Fibroblast of villous mesenchyme (primary cell): ENCODE measurements around the gene ARHGAP30. TPM values are rescaled to one million over a fixed set of nuclear protein-coding genes. Genes with fewer than 3 reads are reported as not detected.
"Not testable (repeated sequence)": the region's sequence is repeated elsewhere in the genome, so short reads cannot be mapped to it uniquely, and the experiment has no call there.

Source experiments
- DNase-seq: peaks from one replicate; pipeline ENCODE4 v3.0.0-alpha.2; 2010; ENCODE audit warnings: low read depth
- H3K4me3 ChIP-seq: 2 replicates; pipeline ENCODE4 v1.5.1; 2011; ENCODE audit warnings: low read depth, mild to moderate bottlenecking, low read length
- CTCF ChIP-seq: IDR thresholded peaks from 2 replicates; pipeline ENCODE4 v1.5.1; 2012; ENCODE audit warnings: low read depth, mild to moderate bottlenecking, low read length; ENCODE audit not compliant: insufficient read depth
- total RNA-seq: library from RNA; depleted of rRNA; stranded (reverse); fragments of >200 nt; gene quantifications from 2 replicates; pipeline ENCODE4 v1.2.3, GENCODE V29; 2012

ARHGAP30 gene
- under 0.01 TPM in 1 of 2 replicates, not detected in the other for total RNA-seq

- DNase-seq = no peak
- TF ChIP-seq CTCF = no peak
- no peak within 1 kb of the TSS for H3K4me3 ChIP-seq
Measured at GRCh38 chr1:161069731-161070270, at the start of gene ARHGAP30. Gene ARHGAP30 (minus strand): TSS chr1:161069891. CDS start chr1:161069624, 267 bp downstream.

GRCh38 chr1:161117759-161118581 is 48.3 kb upstream of the ARHGAP30 start, which contains the start of the genes NIT1 and PFDN2:
Gene NIT1 (plus strand): TSS chr1:161118105. CDS start chr1:161118177, 72 bp downstream.
Gene PFDN2 (minus strand): TSS chr1:161118037. CDS start chr1:161118026, 11 bp downstream.
- H3K4me3 ChIP-seq = peak within 1 kb of the TSS; percentile 88
- TF ChIP-seq CTCF = no peak
- peak; percentile 87 for DNase-seq

- not testable (repeated sequence) for H3K4me3 ChIP-seq, DNase-seq
Measured at GRCh38 chr1:161115961-161116360, 46.3 kb upstream of the ARHGAP30 start.

- DNase-seq = peak; percentile 91
- H3K4me3 ChIP-seq = no peak overlapping the region
- no peak for TF ChIP-seq CTCF
Measured at GRCh38 chr1:161115132-161115711, 45.5 kb upstream of the ARHGAP30 start.

GRCh38 chr1:161114556-161114955 is 44.9 kb upstream of the ARHGAP30 start:
- DNase-seq = peak; percentile 27
- no peak for TF ChIP-seq CTCF
- no peak overlapping the region for H3K4me3 ChIP-seq

GRCh38 chr1:161113915-161114314 is 44.2 kb upstream of the ARHGAP30 start:
- DNase-seq = no peak
- H3K4me3 ChIP-seq = no peak overlapping the region
- no peak for TF ChIP-seq CTCF

- no peak overlapping the region for H3K4me3 ChIP-seq
- TF ChIP-seq CTCF = no peak
- DNase-seq = no peak
Measured at GRCh38 chr1:161111527-161111926, 41.8 kb upstream of the ARHGAP30 start.
